Stimulated activated CD8-positive, alpha-beta memory T cell treated with anti-CD3 and anti-CD28 coated beads, Interleukin-2, amount 100 ng/mL, for 48 hours (primary cell): ENCODE measurements around the gene CCR7.

Experiments used
- DNase-seq, 2 donors: peaks; one replicate each; pipeline ENCODE4 v3.0.0-alpha.2; 2020; ENCODE audit warnings: low read depth in 2 of 2

Gene CCR7

DNA sequence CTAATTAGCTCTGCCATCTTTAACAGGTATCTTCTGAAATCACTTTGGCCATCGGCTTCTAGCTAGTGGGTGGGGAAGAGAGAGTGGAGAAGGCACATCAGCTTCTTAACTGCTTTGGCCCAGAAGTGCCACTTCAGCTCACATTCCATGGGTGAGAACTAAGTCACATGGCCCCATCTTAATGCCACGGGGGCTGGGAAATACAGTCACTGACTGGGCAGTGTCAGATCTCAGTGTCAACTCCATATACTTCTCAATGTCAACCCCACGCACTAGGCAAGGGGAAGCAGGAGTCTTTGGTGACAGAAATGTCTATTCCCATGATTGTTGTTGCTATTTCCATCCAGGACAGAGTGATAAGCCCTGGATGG is 29.4 kb downstream of the CCR7 start:
- DNase-seq = no peak

DNA sequence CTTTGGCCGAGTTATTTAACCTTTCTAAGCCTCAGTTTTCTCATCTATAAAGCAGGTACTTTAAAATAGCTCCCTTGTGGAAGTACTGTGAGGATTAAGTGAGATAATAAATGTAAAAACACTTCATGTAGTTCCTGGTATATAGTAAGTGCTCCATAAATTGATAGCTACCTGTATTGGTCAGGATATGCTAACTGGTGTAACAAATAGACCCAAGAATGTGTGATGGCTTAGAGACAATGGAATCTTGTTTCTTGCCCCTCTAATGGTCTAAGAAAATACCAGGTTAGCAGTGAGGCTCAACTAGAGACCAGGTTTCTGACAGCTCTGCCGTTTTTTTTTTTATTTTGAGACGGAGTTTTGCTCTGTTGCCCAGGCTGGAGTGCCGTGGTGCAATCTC is 29.8 kb downstream of the CCR7 start:
- DNase-seq = no peak

DNA sequence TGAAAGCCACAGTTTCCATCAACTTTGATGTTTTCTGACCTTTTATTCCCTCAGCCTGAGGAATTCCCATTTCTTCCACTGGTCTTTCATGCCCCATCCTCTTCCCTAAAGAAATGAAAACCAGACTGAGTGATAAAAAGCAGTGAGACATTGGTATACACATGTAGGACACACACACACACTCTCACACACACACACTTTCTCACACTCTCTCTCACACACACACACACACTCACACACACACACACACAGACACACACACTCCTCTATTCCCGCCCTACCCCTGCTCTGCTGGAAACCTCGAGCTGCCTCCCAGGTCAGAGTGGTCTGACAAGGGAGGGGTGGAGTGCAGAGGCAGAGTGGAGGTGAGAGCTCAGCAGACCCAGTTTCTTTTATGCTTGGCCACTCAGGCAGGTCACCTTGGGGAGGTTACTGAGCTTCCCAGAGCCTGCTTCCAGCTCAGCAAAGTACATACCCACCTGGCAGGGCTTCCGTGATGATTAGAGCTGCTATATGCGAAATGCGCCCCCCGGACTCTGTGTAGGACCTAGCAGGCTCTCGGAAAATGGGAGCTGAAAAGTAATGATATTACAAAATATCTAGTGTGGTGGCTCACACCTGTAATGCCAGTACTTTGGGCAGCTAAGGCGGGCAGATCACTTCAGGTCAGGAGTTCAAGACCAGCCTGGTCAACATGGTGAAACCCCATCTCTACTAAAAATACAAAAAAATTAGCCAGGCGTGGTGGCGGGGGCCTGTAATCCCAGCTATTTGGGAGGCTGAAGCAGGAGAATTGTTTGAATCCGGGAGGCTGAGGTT is 30.7 kb downstream of the CCR7 start:
- DNase-seq = no peak

DNA sequence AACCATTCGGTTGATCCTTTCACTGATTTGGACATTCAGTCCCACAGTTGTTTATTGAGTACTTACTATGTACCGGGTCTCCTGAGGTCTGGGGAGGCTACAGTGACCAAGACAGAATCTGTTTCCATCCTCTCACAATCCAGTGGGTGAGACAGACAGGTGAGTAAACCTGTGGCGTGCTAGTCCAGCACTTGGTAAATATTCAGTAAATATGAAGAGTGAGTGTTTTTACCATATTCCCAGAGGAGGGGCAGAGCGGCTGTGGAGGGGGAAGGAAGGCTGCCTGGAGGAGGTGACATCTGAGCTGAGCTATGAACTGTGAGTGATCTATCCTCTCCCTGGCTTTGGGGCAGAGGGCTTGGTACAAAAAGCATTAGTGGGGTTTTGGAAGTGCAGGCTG is 31.4 kb downstream of the CCR7 start:
- no peak for DNase-seq

DNA sequence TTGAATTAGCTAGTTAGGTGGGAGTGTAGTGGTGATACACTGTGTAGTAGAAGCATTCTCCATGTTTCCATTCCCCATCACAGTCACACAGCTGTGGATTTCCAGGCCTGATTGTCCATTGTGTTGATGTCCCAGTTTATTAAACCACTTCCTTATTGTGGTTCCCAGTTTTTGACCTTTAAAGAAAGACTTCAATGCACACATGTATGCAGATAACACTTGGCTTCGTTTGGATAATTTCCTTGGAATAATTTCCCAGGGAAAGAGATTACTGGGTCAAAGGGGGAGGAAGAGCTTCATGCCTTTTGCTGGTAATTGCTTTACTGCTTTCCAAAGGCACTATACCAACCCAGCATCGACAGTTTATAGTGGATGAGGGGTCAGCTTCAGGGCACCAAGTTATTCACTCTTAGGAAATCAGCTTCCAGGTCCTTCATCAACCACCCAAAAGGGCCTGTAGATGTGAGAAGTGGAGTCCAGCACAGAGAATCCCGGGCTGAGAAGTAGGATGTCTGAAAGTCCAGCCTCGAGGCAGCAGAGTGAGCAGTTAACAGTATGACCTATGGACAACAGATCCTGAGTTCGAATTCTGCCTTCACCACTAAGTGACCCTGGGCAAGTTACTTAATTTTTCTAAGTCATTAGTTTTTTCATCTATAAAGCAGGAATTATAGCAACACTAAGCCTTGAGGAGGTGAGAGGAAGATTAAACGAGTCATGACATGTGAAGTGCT is 32.6 kb downstream of the CCR7 start:
- no peak for DNase-seq

DNA sequence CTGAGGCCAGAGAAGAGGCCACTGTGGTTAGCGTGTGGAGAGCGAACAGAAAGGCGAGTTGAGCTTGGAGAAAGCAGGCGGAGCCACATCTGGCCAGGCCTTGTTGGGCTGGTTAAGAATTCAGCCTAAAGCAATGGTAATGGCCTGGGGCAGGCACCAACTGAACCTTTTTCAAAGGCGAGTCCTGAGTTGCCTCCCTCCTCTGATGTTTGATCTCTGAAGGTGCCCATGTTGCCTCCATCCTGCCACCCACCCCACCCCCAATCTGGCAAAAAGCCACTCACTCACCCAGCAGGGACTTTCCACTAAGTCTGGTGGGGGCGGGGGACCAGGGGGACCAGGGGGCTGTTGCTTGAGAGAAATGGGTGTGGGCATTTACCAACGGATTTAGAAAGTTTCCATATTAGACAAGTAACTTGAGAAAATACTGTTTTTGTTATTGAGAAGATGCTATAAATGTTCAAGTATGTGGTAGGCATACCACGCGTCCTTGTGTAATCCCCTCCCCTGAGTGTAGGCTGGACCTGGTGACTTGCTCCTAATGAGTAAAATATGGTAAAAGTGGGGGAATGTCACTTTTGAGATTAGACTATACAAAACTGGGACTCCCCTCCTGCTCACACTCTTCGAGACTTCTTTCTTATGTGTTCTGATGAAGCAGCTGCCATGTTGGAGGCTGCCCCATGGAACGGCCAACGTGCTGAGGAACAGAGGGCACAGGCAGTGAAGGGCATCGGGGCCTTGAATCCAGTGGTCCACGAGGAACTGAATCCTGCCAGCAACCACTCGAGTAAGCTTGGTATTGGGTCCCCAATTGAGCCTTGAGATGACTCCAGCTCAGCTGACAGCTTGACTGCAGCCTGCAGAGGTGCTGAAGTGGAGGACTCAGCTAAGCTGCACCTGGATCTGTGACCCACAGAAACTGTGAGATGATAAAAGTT is 34.0 kb downstream of the CCR7 start:
- DNase-seq = peak; percentile 65 to 84

DNA sequence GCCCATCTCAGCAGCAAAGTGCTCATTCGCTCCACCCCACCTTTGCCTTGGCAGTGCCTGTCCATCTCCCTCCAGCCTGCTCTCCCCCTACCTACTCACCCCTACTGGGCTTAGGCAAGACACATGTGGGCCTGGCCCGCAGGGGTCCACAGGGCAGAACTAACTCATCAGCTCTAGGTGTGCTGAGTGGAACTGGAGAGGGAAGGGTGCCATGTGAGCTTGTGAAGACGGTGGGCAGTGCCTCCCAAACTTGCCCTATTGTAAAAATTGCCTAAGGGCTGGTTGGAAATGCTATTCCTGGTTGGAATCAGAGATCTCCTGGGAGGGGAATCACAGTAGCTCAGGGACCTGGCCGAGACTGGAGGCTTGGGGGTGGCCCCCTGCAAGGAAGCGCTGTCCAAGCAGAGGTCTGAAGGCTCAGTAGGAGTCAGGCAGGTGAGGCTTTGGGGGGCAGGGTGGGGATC is 34.7 kb downstream of the CCR7 start:
- DNase-seq = no peak

DNA sequence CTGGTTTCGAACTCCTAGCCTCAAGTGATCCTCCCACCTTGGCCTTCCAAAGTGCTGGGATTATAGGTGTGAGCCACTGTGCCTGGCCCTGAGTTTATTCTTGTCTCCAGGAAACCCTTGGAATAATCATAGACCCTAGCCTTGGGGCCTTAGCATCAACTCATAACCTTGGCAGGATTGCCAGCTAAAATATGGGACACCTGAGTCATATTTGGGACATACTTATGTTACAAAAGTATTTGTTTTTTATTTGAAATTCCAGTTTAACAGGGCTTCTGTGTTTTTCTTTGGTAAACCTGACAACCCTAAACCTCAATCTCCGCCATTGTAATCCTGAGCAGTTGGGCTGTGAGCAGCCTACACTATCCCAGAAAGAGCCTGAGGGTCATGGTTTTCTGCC is 35.3 kb downstream of the CCR7 start:
- no peak for DNase-seq

DNA sequence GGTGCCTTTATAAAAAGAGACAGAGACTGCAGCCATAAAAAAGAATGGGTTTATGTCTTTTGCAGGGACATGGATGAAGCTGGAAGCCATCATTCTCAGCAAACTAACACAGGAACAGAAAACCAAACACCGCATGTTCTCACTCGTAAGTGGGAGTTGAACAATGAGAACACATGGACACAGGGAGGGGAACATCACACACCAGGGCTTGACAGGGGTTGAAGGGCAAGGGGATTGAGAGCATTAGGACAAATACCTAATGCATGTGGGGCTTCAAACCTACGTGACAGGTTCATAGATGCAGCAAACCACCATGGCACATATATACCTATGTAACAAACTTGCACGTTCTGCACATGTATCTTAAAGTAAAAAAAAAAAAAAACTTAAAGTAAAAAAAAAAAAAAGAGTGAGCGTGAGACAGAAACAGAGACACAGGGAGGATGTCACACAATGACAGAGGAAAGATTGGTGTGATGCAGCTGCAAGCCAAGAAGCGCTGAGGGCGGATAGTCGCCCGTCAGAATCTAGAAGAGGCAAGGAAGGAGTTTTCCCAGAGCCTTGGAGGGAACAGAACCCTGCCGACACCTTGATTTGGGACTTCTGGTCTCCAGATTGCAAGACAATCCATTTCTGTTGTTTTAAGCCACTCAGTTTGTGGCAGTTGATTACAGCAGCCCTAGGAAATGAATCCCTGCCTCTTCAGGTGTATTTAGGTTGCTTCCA is 36.4 kb downstream of the CCR7 start:
- no peak for DNase-seq

DNA sequence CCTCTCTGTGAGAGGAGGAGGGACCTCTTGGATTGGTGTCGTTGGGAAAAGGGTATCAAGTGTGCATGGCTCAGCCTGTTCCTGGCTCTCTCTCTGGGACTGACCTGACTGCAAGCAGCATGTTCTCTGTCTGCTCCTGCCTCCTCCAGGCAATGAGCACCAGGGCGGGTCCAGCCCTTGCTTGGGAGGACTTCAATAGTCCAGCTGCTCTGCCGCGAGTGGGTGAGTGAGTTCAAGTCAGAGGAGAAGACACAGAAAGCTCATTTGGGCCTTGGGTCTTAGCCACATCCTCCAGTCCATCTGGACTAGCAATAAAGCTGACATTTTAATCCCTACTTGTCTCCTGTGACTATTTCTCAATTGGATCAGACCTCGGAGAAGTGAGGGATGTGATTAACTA is 38.6 kb downstream of the CCR7 start:
- no peak for DNase-seq

DNA sequence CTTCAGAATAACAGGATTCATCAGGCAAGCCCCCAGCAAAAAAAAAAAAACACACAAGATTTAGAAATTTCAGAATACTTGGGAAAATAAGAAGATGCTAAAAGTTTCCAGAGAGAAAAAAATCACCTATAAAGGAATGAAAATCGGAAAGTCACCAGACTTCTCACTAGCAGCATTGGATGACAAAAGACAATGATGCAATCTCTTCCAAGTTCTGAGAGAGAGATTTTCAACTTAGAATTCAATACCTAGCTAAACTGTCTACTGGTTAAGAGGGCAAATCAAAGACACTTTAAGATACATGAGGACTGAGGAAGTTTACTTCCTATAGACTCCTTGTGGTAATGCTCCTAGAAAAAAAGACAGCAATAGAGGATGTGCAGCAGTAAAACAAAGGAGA is 40.0 kb downstream of the CCR7 start:
- no peak for DNase-seq

DNA sequence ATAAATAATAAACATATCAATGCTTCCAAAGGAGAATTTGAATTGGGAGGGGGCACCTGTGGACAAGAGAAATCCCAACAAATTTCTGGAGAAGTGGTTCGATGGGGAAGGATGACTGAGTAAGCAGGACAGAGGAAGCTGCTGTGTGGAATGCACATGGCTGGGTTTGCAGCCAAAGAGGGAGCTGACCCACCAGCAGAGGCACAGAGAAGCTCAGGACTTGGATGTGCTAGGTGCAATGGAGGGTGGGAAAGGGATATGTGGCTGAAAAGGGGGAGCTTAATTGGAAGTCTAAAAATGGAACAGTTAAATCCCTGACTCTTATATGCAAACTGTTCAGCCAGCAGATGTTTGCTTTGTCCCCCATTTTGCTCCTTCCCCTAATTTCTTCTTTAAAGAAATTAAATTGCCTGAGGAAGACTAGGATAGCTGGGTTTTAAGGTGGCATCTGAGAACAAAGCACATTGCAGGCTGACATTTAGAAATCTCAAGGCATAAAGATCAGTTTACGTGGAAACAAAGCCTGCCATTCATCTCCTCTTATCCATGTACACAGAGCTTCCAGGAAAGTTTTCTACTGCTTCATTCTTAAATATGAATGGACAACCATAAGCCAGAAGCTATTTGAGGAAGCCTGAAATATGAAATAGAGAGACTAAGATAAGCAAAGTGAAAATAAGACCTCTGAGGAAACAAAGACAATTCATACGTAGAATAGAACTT is 40.9 kb downstream of the CCR7 start:
- DNase-seq = no peak

DNA sequence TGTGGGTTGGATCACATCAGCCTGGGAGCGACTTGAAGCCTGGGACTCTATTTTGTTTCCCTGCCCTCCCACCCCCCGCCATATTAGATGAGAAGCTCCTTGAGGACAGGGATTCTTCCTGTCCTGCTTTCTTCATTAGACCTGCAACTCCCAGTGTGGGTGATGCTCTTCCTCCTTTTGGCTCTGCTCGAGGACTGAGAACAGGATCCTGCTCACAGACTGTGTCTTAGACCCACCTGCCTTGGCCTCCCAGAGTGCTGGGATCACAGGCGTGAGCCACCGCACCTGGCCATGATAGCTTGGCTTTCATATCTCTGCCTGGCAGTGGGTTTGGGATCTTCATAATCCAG is 42.3 kb downstream of the CCR7 start:
- DNase-seq = no peak

DNA sequence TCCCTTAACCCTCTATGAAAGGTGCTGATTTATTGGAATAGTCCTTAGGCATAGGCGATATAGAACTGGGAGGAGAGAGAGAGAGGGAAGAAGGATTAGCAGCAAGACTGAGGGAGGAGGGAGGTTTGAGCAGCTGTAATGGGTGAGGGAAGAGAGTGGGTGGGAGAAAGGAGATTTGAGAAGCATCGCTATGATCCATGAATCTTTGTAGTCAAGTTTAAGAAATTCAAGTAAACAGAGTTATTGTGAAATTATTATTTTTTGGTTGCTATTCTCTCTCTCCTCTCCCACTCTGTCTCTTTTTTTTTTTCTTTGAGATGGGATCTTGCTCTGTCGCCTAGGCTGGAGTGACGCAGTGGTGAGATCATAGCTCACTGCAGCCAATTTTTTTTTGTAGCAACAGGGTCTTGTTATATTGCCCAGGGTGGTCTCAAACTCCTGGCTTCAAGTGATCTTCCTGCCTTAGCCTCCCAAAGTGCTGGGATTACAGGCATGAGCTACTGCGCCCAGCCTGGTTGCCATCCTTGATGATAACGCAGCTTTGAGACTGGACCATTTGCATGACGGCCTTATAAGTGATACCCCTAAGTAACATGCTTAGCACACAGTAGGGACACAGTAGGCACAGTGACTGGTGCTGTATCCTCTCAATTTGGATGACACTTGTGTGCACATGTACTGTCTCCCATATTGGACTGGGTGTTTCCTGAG is 42.9 kb downstream of the CCR7 start:
- no peak for DNase-seq

DNA sequence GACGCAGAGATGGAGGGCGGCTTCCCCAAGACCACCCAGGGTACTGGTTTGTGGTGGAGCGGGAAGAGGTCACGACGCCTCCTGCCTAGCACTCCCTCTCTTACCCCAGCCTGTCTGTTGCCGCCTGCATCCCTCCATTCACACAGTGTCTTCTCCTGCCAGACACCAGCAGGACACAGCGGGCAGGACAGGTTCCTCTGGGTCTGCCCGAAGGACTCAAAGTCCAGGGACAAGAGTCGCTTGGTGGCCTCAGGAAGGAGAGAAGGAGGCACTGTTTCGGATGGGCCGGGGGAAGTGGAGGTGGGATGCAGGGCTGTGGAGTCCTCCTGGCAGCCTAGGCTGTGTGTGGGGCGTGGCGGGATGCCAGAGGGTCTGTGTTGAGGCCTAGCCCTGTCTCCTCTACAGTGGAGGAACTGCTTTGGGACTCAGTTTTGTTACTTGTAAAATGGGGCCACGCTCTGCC is 44.2 kb downstream of the CCR7 start:
- no peak for DNase-seq

DNA sequence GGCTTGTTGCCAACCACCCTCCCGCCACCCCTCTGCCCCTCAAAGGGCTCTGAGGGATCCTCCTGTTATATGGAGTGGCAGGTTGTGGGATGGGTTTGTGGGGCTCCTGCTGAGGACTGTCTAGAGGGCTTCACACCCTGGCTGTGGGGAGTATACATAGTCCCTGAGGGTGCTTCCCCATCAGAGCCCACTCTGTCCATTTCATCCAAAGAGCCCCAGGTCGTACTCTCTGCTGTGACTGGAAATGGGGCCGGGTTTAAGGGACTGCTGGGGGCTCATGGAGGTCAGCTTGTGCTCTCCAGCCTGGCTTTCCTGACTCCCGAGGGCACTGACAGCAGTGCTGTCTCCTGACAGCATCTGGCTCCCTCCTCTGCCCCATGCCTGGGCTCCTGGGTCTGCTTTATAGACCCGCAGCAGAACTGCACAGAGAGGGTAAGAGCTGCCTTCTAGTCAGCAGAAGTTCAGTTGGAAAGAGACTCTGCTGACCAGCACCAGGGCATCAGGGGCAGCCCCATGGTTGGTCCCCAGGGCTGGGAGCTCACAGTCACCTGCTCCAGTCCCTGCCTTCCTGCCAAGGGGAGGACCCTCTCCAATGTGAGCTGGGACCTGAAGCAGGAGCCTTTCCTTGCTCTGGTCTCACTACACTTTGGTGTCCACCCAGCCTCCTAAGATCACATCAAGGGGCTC is 46.0 kb downstream of the CCR7 start:
- no peak for DNase-seq

DNA sequence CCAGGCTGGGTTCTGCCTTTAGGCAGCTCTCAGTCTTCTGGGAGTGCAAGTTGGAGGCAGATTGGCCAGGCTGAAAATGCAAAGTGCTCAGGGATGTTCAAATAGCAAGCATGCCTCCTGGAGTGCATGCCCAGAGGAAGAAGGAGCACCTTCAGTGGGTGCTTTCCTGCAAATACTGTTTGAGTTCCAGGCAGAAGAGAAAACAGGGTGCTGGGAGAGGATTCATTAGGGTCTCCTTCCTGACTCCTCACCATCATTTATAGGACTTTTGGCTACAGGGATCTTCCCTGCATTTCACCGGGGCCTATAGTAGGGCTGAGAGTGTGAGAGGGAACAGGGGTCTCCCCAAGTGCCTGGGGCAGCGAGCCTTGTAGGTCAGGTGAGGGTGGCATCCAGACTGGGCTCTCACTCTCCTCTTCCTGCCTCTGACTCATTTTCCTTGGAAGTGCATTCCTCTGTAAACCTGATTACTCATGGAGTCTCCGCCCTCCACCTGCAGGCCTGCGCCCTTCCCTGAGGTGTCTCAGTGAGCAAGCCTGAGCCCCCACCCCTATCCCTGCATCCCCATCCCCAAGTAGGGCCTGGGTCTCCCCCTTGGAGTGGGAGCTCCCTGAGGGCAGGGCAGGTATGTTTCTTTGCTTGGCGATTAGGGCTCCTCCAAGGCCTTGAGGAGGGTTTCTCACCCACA is 46.7 kb downstream of the CCR7 start:
- no peak for DNase-seq

DNA sequence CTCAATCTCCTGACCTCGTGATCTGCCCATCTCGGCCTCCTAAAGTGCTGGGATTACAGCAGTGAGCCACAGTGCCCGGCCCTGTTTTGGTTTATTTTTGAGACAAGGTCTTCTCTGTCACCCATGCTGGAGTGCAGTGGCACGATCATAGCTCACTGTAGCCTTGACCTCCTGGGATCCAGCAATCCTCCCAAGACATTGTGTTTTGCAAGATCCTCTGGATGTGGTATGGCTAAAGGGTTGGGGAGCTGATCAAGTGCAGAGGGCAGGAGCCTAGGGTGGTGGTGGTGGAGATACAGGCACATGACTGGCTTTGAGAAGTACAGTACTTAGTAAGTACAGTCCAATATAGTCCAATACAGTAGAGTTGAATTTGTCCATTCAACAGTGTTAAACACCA is 47.3 kb downstream of the CCR7 start:
- DNase-seq = no peak

DNA sequence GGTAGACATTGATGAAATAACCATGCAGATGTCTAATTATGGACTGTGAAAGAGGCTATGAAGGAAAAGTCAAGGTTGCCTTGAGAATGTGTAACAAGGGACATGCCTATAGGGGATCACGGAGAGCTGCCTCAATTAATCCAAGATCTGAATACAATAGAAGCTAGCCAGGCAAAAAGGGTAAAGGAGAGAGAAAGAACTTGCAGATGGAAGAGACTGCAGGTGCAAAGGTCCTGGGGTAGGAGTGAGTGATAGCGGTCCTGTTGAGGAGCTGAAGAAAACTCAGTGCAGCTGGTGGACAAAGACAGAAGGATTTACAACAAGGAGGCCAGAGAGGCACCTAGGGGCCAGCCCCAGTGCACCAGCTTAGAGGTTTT is 48.0 kb downstream of the CCR7 start:
- DNase-seq = no peak
